WTC11 (cell line): Measurements from ENCODE around the gene EPHA4. TPM values are rescaled to one million over a fixed set of nuclear protein-coding genes. Genes with fewer than 3 reads are reported as not detected.
A peak's percentile ranks its signal among the peaks of the same experiment; 100 is the strongest.

Source experiments
- ATAC-seq: fragments of 200-7000 bp; cut with Tn5 transposase; 2 replicates; pipeline ENCODE4 v1.10.0; 2021; ENCODE audit warnings: mild to moderate bottlenecking, moderate library complexity
- CTCF ChIA-PET: fragments of 300-600 bp; sonication (Branson Sonifier 250); formaldehyde crosslinking; loops from one replicate; lab custom pipeline; 2021; ENCODE audit warnings: antibody characterized with exemption; lab: Charles Lee
- POLR2A ChIA-PET: fragments of 350-600 bp; sonication (Branson Sonifier 250); formaldehyde crosslinking; loops from one replicate; lab custom pipeline; 2021; ENCODE audit warnings: antibody characterized with exemption; lab: Charles Lee
- DNase-seq: peaks from one replicate; pipeline ENCODE4 v3.0.0; 2021; ENCODE audit warnings: low spot score
- H3K27ac Mint-ChIP-seq: 2 replicates; pipeline ENCODE4 v1.8.0; 2021; ENCODE audit warnings: mixed read lengths
- H3K27me3 Mint-ChIP-seq: 2 replicates; pipeline ENCODE4 v1.8.0; 2021; ENCODE audit warnings: low read depth, mild to moderate bottlenecking, moderate library complexity, mixed read lengths
- H3K36me3 Mint-ChIP-seq: 2 replicates; pipeline ENCODE4 v1.8.0; 2021; ENCODE audit warnings: mixed read lengths
- H3K4me1 Mint-ChIP-seq: 2 replicates; pipeline ENCODE4 v1.8.0; 2022; ENCODE audit warnings: mixed read lengths
- H3K4me3 Mint-ChIP-seq: 2 replicates; pipeline ENCODE4 v1.8.0; 2021; ENCODE audit warnings: mild to moderate bottlenecking, moderate library complexity, mixed read lengths
- H3K9me3 Mint-ChIP-seq: 2 replicates; pipeline ENCODE4 v1.8.0; 2021; ENCODE audit warnings: mixed read lengths
- FOXJ3 ChIP-seq: sonication (generic); formaldehyde crosslinking; IDR thresholded peaks from 2 replicates; pipeline ENCODE4 v1.9.0; 2021; ENCODE audit warnings: missing genetic modification reagents, mild to moderate bottlenecking, borderline replicate concordance
- FOXP1 ChIP-seq: sonication (generic); formaldehyde crosslinking; IDR thresholded peaks from 2 replicates; pipeline ENCODE4 v1.8.0; 2022; ENCODE audit warnings: missing genetic modification reagents, mild to moderate bottlenecking, moderate library complexity, borderline replicate concordance
- HMGA2 ChIP-seq: fragments of 250-450 bp; sonication (Bioruptor Pico); IDR thresholded peaks from 2 replicates; pipeline ENCODE4 v1.4.0; 2021; ENCODE audit warnings: mild to moderate bottlenecking, moderate library complexity
- JAZF1 ChIP-seq: fragments of 250-450 bp; sonication (Bioruptor Pico); IDR thresholded peaks from 2 replicates; pipeline ENCODE4 v1.9.0; 2021; ENCODE audit warnings: moderate library complexity, mild to moderate bottlenecking, inconsistent platforms
- JUN ChIP-seq: sonication (generic); formaldehyde crosslinking; IDR thresholded peaks from 2 replicates; pipeline ENCODE4 v1.8.0; 2023; ENCODE audit warnings: mild to moderate bottlenecking, missing genetic modification reagents
- MYBL2 ChIP-seq: sonication (generic); formaldehyde crosslinking; IDR thresholded peaks from 2 replicates; pipeline ENCODE4 v1.8.1; 2023; ENCODE audit warnings: mild to moderate bottlenecking, moderate library complexity, missing genetic modification reagents
- NR3C1 ChIP-seq: sonication (generic); formaldehyde crosslinking; conservative IDR thresholded peaks from 2 replicates; pipeline ENCODE4 v1.8.1; 2023; ENCODE audit warnings: low read depth, mild to moderate bottlenecking, missing genetic modification reagents
- PRRX2 ChIP-seq: fragments of 250-450 bp; sonication (Bioruptor Pico); IDR thresholded peaks from 2 replicates; pipeline ENCODE4 v1.8.0; 2021; ENCODE audit warnings: mild to moderate bottlenecking
- SMAD4 ChIP-seq: sonication (generic); formaldehyde crosslinking; IDR thresholded peaks from 2 replicates; pipeline ENCODE4 v1.8.0; 2022; ENCODE audit warnings: mild to moderate bottlenecking, missing genetic modification reagents
- SP1 ChIP-seq: sonication (generic); formaldehyde crosslinking; conservative IDR thresholded peaks from 2 replicates; pipeline ENCODE4 v1.8.1; 2022; ENCODE audit warnings: missing genetic modification reagents
- TEAD1 ChIP-seq: sonication (generic); formaldehyde crosslinking; IDR thresholded peaks from 2 replicates; pipeline ENCODE4 v1.8.0; 2022; ENCODE audit warnings: mild to moderate bottlenecking, missing genetic modification reagents
- TP53 ChIP-seq: sonication (generic); formaldehyde crosslinking; IDR thresholded peaks from 2 replicates; pipeline ENCODE4 v1.8.1; 2023; ENCODE audit warnings: mild to moderate bottlenecking, missing genetic modification reagents
- ZNF121 ChIP-seq: sonication (generic); formaldehyde crosslinking; IDR thresholded peaks from 2 replicates; pipeline ENCODE4 v1.8.0; 2023; ENCODE audit warnings: missing genetic modification reagents
- total RNA-seq: library from RNA; stranded (reverse); gene quantifications from 3 replicates; pipeline ENCODE4 v1.2.3, GENCODE V29; 2021
- TF ChIP-seq, protein P1 (sequence below): sonication (generic); formaldehyde crosslinking; IDR thresholded peaks from 2 replicates; pipeline ENCODE4 v1.8.1; 2023; ENCODE audit warnings: mild to moderate bottlenecking, missing genetic modification reagents, borderline replicate concordance
- TF ChIP-seq, protein P2 (sequence below): sonication (generic); formaldehyde crosslinking; IDR thresholded peaks from 2 replicates; pipeline ENCODE4 v1.8.0; 2023; ENCODE audit warnings: missing genetic modification reagents
- TF ChIP-seq, protein P3 (sequence below): sonication (generic); formaldehyde crosslinking; IDR thresholded peaks from 2 replicates; pipeline ENCODE4 v1.8.1; 2022; ENCODE audit warnings: low read depth, missing genetic modification reagents, borderline replicate concordance
- TF ChIP-seq, protein P4 (sequence below): sonication (generic); formaldehyde crosslinking; conservative IDR thresholded peaks from 2 replicates; pipeline ENCODE4 v1.8.1; 2022; ENCODE audit warnings: mild to moderate bottlenecking, missing genetic modification reagents
- TF ChIP-seq, protein P5 (sequence below): sonication (generic); formaldehyde crosslinking; IDR thresholded peaks from 2 replicates; pipeline ENCODE4 v1.8.1; 2023; ENCODE audit warnings: mild to moderate bottlenecking, missing genetic modification reagents, moderate library complexity
- TF ChIP-seq, protein P6 (sequence below): fragments of 250-450 bp; sonication (Bioruptor Pico); IDR thresholded peaks from 2 replicates; pipeline ENCODE4 v1.9.0; 2021; ENCODE audit warnings: moderate library complexity, mild to moderate bottlenecking, inconsistent platforms, borderline replicate concordance
- TF ChIP-seq, protein P7 (sequence below): fragments of 250-450 bp; sonication (Bioruptor Pico); IDR thresholded peaks from 2 replicates; pipeline ENCODE4 v1.9.0; 2021; ENCODE audit warnings: mild to moderate bottlenecking
- TF ChIP-seq, protein P8 (sequence below): fragments of 250-450 bp; sonication (Bioruptor Pico); IDR thresholded peaks from 2 replicates; pipeline ENCODE4 v1.9.0; 2021; ENCODE audit warnings: mild to moderate bottlenecking
- TF ChIP-seq, protein P9 (sequence below): sonication (generic); formaldehyde crosslinking; IDR thresholded peaks from 2 replicates; pipeline ENCODE4 v1.8.1; 2022; ENCODE audit warnings: mild to moderate bottlenecking, moderate library complexity, missing genetic modification reagents

EPHA4 gene
- total RNA-seq, 1 experiment from 2014 or later: 11.0 TPM

DNA sequence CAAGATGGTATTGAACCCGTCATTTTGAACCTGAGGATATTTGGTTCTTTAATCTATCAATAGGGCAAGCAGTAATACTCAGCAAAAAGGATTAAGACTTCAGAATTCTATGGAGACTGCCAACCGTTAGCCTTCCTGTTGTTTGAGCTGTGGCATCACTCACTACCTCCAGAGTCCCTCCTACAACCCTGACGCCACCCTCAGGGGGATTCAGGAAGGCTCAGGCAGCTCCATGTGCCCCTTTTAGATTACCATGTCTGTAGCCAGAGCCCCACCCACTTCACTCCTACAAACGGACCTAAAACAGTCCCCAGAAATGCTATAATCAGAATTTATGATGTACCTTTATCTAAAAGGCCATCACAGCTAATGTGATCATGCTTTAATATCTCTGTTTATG lies 172.9 kb downstream of the EPHA4 start:
- TF ChIP-seq, protein P1, sequence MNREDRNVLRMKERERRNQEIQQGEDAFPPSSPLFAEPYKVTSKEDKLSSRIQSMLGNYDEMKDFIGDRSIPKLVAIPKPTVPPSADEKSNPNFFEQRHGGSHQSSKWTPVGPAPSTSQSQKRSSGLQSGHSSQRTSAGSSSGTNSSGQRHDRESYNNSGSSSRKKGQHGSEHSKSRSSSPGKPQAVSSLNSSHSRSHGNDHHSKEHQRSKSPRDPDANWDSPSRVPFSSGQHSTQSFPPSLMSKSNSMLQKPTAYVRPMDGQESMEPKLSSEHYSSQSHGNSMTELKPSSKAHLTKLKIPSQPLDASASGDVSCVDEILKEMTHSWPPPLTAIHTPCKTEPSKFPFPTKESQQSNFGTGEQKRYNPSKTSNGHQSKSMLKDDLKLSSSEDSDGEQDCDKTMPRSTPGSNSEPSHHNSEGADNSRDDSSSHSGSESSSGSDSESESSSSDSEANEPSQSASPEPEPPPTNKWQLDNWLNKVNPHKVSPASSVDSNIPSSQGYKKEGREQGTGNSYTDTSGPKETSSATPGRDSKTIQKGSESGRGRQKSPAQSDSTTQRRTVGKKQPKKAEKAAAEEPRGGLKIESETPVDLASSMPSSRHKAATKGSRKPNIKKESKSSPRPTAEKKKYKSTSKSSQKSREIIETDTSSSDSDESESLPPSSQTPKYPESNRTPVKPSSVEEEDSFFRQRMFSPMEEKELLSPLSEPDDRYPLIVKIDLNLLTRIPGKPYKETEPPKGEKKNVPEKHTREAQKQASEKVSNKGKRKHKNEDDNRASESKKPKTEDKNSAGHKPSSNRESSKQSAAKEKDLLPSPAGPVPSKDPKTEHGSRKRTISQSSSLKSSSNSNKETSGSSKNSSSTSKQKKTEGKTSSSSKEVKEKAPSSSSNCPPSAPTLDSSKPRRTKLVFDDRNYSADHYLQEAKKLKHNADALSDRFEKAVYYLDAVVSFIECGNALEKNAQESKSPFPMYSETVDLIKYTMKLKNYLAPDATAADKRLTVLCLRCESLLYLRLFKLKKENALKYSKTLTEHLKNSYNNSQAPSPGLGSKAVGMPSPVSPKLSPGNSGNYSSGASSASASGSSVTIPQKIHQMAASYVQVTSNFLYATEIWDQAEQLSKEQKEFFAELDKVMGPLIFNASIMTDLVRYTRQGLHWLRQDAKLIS (CRISPR knock-in tag): no peak
- no peak for TF ChIP-seq NR3C1 (CRISPR knock-in tag)
- TF ChIP-seq, protein P2, sequence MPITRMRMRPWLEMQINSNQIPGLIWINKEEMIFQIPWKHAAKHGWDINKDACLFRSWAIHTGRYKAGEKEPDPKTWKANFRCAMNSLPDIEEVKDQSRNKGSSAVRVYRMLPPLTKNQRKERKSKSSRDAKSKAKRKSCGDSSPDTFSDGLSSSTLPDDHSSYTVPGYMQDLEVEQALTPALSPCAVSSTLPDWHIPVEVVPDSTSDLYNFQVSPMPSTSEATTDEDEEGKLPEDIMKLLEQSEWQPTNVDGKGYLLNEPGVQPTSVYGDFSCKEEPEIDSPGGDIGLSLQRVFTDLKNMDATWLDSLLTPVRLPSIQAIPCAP (CRISPR knock-in tag): no peak
- TF ChIP-seq MYBL2: no peak
- TF ChIP-seq FOXP1 (CRISPR knock-in tag): no peak
- TF ChIP-seq, protein P3, sequence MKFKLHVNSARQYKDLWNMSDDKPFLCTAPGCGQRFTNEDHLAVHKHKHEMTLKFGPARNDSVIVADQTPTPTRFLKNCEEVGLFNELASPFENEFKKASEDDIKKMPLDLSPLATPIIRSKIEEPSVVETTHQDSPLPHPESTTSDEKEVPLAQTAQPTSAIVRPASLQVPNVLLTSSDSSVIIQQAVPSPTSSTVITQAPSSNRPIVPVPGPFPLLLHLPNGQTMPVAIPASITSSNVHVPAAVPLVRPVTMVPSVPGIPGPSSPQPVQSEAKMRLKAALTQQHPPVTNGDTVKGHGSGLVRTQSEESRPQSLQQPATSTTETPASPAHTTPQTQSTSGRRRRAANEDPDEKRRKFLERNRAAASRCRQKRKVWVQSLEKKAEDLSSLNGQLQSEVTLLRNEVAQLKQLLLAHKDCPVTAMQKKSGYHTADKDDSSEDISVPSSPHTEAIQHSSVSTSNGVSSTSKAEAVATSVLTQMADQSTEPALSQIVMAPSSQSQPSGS (CRISPR knock-in tag): no peak
- no peak for TF ChIP-seq SP1
- TF ChIP-seq, protein P4, sequence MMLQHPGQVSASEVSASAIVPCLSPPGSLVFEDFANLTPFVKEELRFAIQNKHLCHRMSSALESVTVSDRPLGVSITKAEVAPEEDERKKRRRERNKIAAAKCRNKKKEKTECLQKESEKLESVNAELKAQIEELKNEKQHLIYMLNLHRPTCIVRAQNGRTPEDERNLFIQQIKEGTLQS: no peak
- TF ChIP-seq PRRX2 (CRISPR knock-in tag): no peak
- TF ChIP-seq, protein P5, sequence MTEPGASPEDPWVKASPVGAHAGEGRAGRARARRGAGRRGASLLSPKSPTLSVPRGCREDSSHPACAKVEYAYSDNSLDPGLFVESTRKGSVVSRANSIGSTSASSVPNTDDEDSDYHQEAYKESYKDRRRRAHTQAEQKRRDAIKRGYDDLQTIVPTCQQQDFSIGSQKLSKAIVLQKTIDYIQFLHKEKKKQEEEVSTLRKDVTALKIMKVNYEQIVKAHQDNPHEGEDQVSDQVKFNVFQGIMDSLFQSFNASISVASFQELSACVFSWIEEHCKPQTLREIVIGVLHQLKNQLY (CRISPR knock-in tag): no peak
- no peak for TF ChIP-seq TEAD1 (CRISPR knock-in tag)
- TF ChIP-seq, protein P6, sequence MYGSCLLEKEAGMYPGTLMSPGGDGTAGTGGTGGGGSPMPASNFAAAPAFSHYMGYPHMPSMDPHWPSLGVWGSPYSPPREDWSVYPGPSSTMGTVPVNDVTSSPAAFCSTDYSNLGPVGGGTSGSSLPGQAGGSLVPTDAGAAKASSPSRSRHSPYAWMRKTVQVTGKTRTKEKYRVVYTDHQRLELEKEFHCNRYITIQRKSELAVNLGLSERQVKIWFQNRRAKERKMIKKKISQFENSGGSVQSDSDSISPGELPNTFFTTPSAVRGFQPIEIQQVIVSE (CRISPR knock-in tag): no peak
- no peak for TF ChIP-seq HMGA2 (CRISPR knock-in tag)
- TF ChIP-seq, protein P7, sequence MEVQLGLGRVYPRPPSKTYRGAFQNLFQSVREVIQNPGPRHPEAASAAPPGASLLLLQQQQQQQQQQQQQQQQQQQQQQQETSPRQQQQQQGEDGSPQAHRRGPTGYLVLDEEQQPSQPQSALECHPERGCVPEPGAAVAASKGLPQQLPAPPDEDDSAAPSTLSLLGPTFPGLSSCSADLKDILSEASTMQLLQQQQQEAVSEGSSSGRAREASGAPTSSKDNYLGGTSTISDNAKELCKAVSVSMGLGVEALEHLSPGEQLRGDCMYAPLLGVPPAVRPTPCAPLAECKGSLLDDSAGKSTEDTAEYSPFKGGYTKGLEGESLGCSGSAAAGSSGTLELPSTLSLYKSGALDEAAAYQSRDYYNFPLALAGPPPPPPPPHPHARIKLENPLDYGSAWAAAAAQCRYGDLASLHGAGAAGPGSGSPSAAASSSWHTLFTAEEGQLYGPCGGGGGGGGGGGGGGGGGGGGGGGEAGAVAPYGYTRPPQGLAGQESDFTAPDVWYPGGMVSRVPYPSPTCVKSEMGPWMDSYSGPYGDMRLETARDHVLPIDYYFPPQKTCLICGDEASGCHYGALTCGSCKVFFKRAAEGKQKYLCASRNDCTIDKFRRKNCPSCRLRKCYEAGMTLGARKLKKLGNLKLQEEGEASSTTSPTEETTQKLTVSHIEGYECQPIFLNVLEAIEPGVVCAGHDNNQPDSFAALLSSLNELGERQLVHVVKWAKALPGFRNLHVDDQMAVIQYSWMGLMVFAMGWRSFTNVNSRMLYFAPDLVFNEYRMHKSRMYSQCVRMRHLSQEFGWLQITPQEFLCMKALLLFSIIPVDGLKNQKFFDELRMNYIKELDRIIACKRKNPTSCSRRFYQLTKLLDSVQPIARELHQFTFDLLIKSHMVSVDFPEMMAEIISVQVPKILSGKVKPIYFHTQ: no peak
- Mint-ChIP-seq H3K4me3 (no peak overlapping the region), H3K36me3 (no peaks in the 10 kb centered on the region), H3K27ac (no peak overlapping the region), H3K9me3 (no peaks in the 10 kb centered on the region), H3K27me3 (no peaks in the 10 kb centered on the region; the same call in 1 of the 2 replicates), H3K4me1 (no peaks in the 10 kb centered on the region)
- POLR2A ChIA-PET: no interaction called here
- CTCF ChIA-PET: interaction anchor here (1.2 kb wide), 1 partner anchor 26 kb away, joined by 5 read pairs; no protein-coding TSS in a partner anchor
- peak; percentile 34 for DNase-seq
- ATAC-seq: peak; percentile 90

DNA sequence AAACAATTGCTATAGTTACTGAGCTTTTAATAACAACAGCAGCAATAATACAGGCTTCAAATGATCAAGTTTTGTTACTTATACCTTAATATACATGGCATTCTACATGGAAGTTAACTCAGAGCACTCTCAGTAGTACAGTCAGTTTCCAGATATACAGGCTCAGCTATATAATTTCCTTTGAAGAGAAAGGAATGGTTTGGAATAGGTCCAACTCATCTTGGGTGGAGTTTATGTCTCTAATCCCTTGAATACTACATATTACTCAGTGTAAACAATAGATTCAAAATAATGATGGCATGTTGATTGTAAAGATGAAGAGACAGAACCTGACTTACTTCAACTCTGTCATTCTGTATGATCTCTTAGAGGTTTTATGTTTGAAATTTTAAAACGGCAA lies 174.9 kb downstream of the EPHA4 start:
- Mint-ChIP-seq H3K4me1 (no peaks in the 10 kb centered on the region), H3K36me3 (no peaks in the 10 kb centered on the region), H3K9me3 (no peaks in the 10 kb centered on the region), H3K4me3 (no peak overlapping the region), H3K27me3 (no peaks in the 10 kb centered on the region; the same call in 1 of the 2 replicates), H3K27ac (no peak overlapping the region)
- ChIA-PET CTCF (no interaction called here), POLR2A (no interaction called here)
- ATAC-seq (no peak), DNase-seq (no peak)
- TF ChIP-seq, protein P8, sequence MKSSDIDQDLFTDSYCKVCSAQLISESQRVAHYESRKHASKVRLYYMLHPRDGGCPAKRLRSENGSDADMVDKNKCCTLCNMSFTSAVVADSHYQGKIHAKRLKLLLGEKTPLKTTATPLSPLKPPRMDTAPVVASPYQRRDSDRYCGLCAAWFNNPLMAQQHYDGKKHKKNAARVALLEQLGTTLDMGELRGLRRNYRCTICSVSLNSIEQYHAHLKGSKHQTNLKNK (CRISPR knock-in tag): no peak
- TF ChIP-seq JUN (CRISPR knock-in tag) (no peak), JAZF1 (CRISPR knock-in tag) (no peak), PRRX2 (CRISPR knock-in tag) (no peak), SMAD4 (CRISPR knock-in tag) (no peak), FOXP1 (CRISPR knock-in tag) (no peak), ZNF121 (no peak), FOXJ3 (no peak), TP53 (CRISPR knock-in tag) (no peak)
- TF ChIP-seq, protein P5 (CRISPR knock-in tag): no peak
- TF ChIP-seq, protein P4: no peak
- TF ChIP-seq, protein P9, sequence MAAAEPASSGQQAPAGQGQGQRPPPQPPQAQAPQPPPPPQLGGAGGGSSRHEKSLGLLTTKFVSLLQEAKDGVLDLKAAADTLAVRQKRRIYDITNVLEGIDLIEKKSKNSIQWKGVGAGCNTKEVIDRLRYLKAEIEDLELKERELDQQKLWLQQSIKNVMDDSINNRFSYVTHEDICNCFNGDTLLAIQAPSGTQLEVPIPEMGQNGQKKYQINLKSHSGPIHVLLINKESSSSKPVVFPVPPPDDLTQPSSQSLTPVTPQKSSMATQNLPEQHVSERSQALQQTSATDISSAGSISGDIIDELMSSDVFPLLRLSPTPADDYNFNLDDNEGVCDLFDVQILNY (CRISPR knock-in tag): no peak
